Liver (tissue), 9 donors: ENCODE results near the gene CUX1. TPM values are rescaled to one million over a fixed set of nuclear protein-coding genes. Genes with fewer than 3 reads are reported as not detected.

ENCODE experiments used
- DNase-seq: peaks from one replicate; pipeline ENCODE4 v3.0.0-alpha.2; 2017; ENCODE audit warnings: low spot score
- H3K27ac ChIP-seq, 2 donors: one replicate each; pipeline ENCODE4 v1.7.0; 2013; ENCODE audit warnings: inconsistent platforms in 2 of 2, low read length in 2 of 2, control low read depth in 1 of 2, low read depth in 1 of 2, mild to moderate bottlenecking in 1 of 2
- H3K27me3 ChIP-seq, 4 donors: one replicate each; pipeline versions ENCODE4 v1.6.1 to v1.7.0; 2013; ENCODE audit warnings: low read length in 3 of 4, inconsistent platforms in 1 of 4, mild to moderate bottlenecking in 1 of 4, moderate library complexity in 1 of 4; ENCODE audit not compliant: control insufficient read depth in 4 of 4, insufficient read depth in 4 of 4
- H3K36me3 ChIP-seq, 4 donors: one replicate each; pipeline versions ENCODE4 v1.6.1 to v1.7.0; 2013; ENCODE audit warnings: low read length in 3 of 4, mild to moderate bottlenecking in 3 of 4, low read depth in 1 of 4, moderate library complexity in 1 of 4; ENCODE audit not compliant: control insufficient read depth in 4 of 4, insufficient read depth in 3 of 4
- H3K4me1 ChIP-seq, 4 donors: one replicate each; pipeline versions ENCODE4 v1.6.1 to v1.7.0; 2013; ENCODE audit warnings: low read length in 3 of 4, mild to moderate bottlenecking in 3 of 4, moderate library complexity in 1 of 4; ENCODE audit not compliant: control insufficient read depth in 4 of 4, insufficient read depth in 4 of 4
- H3K4me3 ChIP-seq, 3 donors: one replicate each; pipeline versions ENCODE4 v1.6.1 to v1.7.0; 2013; ENCODE audit warnings: low read length in 3 of 3, control low read depth in 1 of 3, low read depth in 1 of 3, mild to moderate bottlenecking in 1 of 3
- H3K9ac ChIP-seq, 2 donors: one replicate each; pipeline ENCODE4 v1.7.0; 2013; ENCODE audit warnings: low read length in 2 of 2, mild to moderate bottlenecking in 2 of 2, moderate library complexity in 2 of 2, control low read depth in 1 of 2, low read depth in 1 of 2
- H3K9me3 ChIP-seq, 4 donors: one replicate each; pipeline versions ENCODE4 v1.6.1 to v1.7.0; 2013; ENCODE audit warnings: low read length in 3 of 4; ENCODE audit not compliant: control insufficient read depth in 4 of 4
- ATF3 ChIP-seq: IDR thresholded peaks from 2 replicates; pipeline ENCODE4 v1.6.1; 2016; ENCODE audit warnings: antibody characterized with exemption
- CTCF ChIP-seq: fragments of 150-350 bp; IDR thresholded peaks from 2 replicates; pipeline ENCODE4 v1.5.1; 2017; ENCODE audit warnings: improper control_type of control experiment, low read depth, low read length; ENCODE audit not compliant: missing input control
- FOXA1 ChIP-seq: IDR thresholded peaks from 2 replicates; pipeline ENCODE4 v1.6.1; 2016; ENCODE audit warnings: antibody characterized with exemption
- FOXA2 ChIP-seq: IDR thresholded peaks from 2 replicates; pipeline ENCODE4 v1.6.1; 2016; ENCODE audit warnings: antibody characterized with exemption
- GABPA ChIP-seq, 2 donors: IDR thresholded peaks in 1 of 2; conservative IDR thresholded peaks in 1 of 2; 2 replicates each; pipeline ENCODE4 v1.6.1; 2016; ENCODE audit warnings: antibody characterized with exemption in 2 of 2, mild to moderate bottlenecking in 1 of 2, moderate library complexity in 1 of 2
- HNF4A ChIP-seq, 2 donors: conservative IDR thresholded peaks; 2 replicates each; pipeline ENCODE4 v1.6.1; 2016; ENCODE audit warnings: antibody characterized with exemption in 2 of 2, mild to moderate bottlenecking in 2 of 2
- HNF4G ChIP-seq: IDR thresholded peaks from 2 replicates; pipeline ENCODE4 v1.6.1; 2016; ENCODE audit warnings: antibody characterized with exemption
- JUND ChIP-seq, 2 donors: IDR thresholded peaks; 2 replicates each; pipeline ENCODE4 v1.6.1; 2016; ENCODE audit warnings: antibody characterized with exemption in 2 of 2
- MAX ChIP-seq: IDR thresholded peaks from 2 replicates; pipeline ENCODE4 v1.6.1; 2016; ENCODE audit warnings: antibody characterized with exemption
- NR2F2 ChIP-seq: IDR thresholded peaks from 2 replicates; pipeline ENCODE4 v1.6.1; 2016; ENCODE audit warnings: antibody characterized with exemption
- RAD21 ChIP-seq, 2 donors: IDR thresholded peaks; 2 replicates each; pipeline ENCODE4 v1.6.1; 2016; ENCODE audit warnings: antibody characterized with exemption in 2 of 2, mild to moderate bottlenecking in 2 of 2
- RXRA ChIP-seq, 2 donors: IDR thresholded peaks; 2 replicates each; pipeline ENCODE4 v1.6.1; 2017 to 2018; ENCODE audit warnings: antibody characterized with exemption in 2 of 2, mild to moderate bottlenecking in 1 of 2
- SP1 ChIP-seq: IDR thresholded peaks from 2 replicates; pipeline ENCODE4 v1.6.1; 2018; ENCODE audit warnings: antibody characterized with exemption, mild to moderate bottlenecking
- YY1 ChIP-seq: IDR thresholded peaks from 2 replicates; pipeline ENCODE4 v1.6.1; 2016; ENCODE audit warnings: antibody characterized with exemption, mild to moderate bottlenecking
- ZBTB33 ChIP-seq: IDR thresholded peaks from 2 replicates; pipeline ENCODE4 v1.6.1; 2016; ENCODE audit warnings: antibody characterized with exemption
- WGBS: extraction: QIAGEN DNeasy Blood & Tissue Kit; methylation state at CpG from one replicate; pipeline ENCODE4 v1.1.7; 2013; 5-methylcytosine and 5-hydroxymethylcytosine counted together
- polyA plus RNA-seq, 2 donors: library from polyadenylated mRNA; stranded (reverse) in 1 of 2; unstranded in 1 of 2; fragments of 200-250 nt in 1 of 2; fragments of >200 nt in 1 of 2; fragmentation: Nextera tagmentation in 1 of 2; extraction: Ambion mirVana in 1 of 2; gene quantifications; one replicate each; pipeline versions ENCODE4 v1.2.1 to v1.2.3, GENCODE V29; 2013 to 2015
- total RNA-seq, 2 donors: library from RNA; depleted of rRNA; stranded (reverse); fragments of >200 nt; gene quantifications; one replicate each; pipeline ENCODE4 v1.2.3, GENCODE V29; 2014
- TF ChIP-seq, protein P1 (sequence below): IDR thresholded peaks from 2 replicates; pipeline ENCODE4 v1.6.1; 2016; ENCODE audit warnings: antibody characterized with exemption, mild to moderate bottlenecking
- donor health status: healthy.
- donor health status: healthy.
- donor health status: healthy.
- donor health status: healthy.
- donor health status: healthy.

Gene CUX1
- total and polyA plus RNA-seq, 4 donors, result 18.6 to 40.6 (median 21.4) TPM

DNA sequence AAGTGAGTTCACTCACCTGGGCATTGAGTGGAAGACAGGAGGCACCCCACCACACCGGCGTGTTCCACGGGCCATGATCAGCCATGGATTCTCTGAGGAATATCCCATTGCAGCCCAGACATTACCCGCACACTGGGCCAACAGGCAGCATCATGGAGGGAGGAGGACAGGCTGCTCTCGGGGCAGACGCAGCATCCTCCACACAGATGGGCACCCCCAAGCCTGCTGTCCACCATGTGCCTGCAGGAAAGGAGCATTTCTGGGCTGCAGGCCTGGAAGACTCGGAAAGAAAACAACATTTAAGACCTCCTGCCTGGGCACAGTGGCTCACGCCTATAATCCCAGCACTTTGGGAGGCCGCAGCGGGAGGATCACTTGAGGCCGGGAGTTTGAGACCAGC lies 398.3 kb downstream of the CUX1 start:
- DNase-seq, result no peak
- Histone ChIP-seq H3K36me3 (peaks cover 0 to 7% (median 3%) of the 10 kb centered on the region in 4 donors), H3K27me3 (no peaks in the 10 kb centered on the region), H3K27ac (no peak overlapping the region), H3K9ac (no peak overlapping the region), H3K9me3 (no peaks in the 10 kb centered on the region), H3K4me1 (peaks cover 0 to 5% (median 2%) of the 10 kb centered on the region in 4 donors), H3K4me3 (no peak overlapping the region)
- 98% methylated on average over 11 of the region's 11 CpGs for WGBS
- TF ChIP-seq NR2F2, result no peak
- no peak for TF ChIP-seq RAD21 (IDR thresholded peaks at IDR 0.05)
- no peak for TF ChIP-seq ATF3
- no peak for TF ChIP-seq FOXA2
- no peak for TF ChIP-seq YY1
- TF ChIP-seq, protein P1, sequence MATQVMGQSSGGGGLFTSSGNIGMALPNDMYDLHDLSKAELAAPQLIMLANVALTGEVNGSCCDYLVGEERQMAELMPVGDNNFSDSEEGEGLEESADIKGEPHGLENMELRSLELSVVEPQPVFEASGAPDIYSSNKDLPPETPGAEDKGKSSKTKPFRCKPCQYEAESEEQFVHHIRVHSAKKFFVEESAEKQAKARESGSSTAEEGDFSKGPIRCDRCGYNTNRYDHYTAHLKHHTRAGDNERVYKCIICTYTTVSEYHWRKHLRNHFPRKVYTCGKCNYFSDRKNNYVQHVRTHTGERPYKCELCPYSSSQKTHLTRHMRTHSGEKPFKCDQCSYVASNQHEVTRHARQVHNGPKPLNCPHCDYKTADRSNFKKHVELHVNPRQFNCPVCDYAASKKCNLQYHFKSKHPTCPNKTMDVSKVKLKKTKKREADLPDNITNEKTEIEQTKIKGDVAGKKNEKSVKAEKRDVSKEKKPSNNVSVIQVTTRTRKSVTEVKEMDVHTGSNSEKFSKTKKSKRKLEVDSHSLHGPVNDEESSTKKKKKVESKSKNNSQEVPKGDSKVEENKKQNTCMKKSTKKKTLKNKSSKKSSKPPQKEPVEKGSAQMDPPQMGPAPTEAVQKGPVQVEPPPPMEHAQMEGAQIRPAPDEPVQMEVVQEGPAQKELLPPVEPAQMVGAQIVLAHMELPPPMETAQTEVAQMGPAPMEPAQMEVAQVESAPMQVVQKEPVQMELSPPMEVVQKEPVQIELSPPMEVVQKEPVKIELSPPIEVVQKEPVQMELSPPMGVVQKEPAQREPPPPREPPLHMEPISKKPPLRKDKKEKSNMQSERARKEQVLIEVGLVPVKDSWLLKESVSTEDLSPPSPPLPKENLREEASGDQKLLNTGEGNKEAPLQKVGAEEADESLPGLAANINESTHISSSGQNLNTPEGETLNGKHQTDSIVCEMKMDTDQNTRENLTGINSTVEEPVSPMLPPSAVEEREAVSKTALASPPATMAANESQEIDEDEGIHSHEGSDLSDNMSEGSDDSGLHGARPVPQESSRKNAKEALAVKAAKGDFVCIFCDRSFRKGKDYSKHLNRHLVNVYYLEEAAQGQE, result no peak
- TF ChIP-seq RXRA (IDR thresholded peaks at IDR 0.05), result no peak

GRCh38 chr7:102216573-102217314 lies 399.3 kb downstream of the CUX1 start:
- Histone ChIP-seq H3K9me3 (no peaks in the 10 kb centered on the region), H3K4me1 (no peaks in the 10 kb centered on the region), H3K9ac (no peak overlapping the region), H3K27me3 (no peaks in the 10 kb centered on the region), H3K36me3 (peaks cover 0 to 6% (median 1%) of the 10 kb centered on the region in 4 donors), H3K4me3 (no peak overlapping the region), H3K27ac (no peak overlapping the region)
- TF ChIP-seq MAX (no peak), JUND (IDR thresholded peaks at IDR 0.05) (no peak), GABPA (IDR thresholded peaks at IDR 0.05 in 1 of 2, conservative IDR thresholded peaks at IDR 0.05 in 1 of 2) (no peak), SP1 (no peak), NR2F2 (no peak), RAD21 (IDR thresholded peaks at IDR 0.05) (no peak), HNF4G (no peak), CTCF (no peak), ATF3 (no peak), ZBTB33 (no peak), HNF4A (conservative IDR thresholded peaks at IDR 0.05) (no peak), FOXA1 (no peak)
- 96% methylated on average over 8 of the region's 8 CpGs for WGBS
- no peak for DNase-seq
